GM12801 (cell line): ENCODE results near the gene TEX14.

Experiments
- CTCF ChIP-seq: IDR thresholded peaks from one replicate; pipeline ENCODE4 v1.5.1; 2011; ENCODE audit warnings: control low read depth; ENCODE audit not compliant: insufficient read length; ENCODE audit errors: extremely low read depth

The TEX14 gene

DNA sequence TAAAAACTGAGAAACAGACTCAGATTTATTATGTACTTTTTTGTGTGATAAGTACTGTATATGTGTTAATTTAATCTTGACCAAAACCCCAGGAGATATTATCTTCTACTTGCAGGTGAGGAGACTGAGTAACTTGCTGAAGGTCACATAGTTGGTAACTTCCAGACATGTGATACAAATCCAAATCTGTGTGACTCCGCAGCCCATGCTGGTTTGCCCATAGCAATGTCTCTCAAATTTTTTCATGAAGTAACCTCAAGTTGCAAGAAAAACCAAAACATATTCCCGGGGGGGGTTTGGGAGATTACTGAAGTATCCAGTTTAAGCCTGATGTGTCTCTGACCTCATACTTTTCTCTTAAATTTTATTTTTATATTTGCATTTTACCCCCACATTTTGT lies 3.3 kb downstream of the TEX14 start:
- no peak for TF ChIP-seq CTCF

- no peak for TF ChIP-seq CTCF
Measured at GRCh38 chr17:58686980-58687379, 4.9 kb downstream of the TEX14 start.

- no peak for TF ChIP-seq CTCF
Measured at GRCh38 chr17:58684003-58684402, 7.8 kb downstream of the TEX14 start.

- no peak for TF ChIP-seq CTCF
Measured at GRCh38 chr17:58680038-58680369, 11.8 kb downstream of the TEX14 start.

DNA sequence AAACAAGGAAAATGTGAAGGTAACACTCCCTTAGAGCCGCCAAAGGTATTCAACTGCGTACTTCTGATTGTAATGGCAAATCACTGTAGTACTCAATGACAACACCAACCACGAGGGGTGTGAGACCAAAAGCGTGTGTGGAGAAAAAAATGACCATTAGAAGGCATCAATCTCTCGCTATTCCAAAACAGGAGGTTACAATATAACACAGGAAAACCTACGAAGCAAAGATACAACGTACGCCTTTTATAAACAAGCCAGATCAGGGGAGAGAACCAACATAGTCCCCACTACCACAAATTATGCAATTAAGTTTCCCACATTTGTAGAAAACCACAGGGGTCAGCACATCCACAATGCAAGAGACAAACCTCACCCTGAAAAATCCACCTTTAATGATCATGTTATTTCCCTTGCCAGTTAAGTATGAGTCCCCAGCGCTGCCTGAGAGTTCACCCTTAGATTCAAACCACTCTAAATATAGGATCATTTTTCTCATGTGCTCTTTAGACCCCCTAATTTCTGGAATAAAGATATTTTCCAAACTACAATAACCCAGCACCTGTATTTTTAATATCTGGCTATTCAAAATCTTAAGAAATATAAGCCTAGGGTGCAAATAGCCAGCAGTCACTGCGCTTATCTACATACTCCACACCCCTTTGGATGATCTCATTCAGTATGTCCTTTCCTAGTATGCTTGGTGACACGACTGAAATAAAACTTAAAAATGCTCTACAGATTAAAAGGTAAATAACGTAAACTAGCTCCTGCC lies 12.4 kb downstream of the TEX14 start:
- TF ChIP-seq CTCF = no peak

GRCh38 chr17:58677194-58677880 lies 14.5 kb downstream of the TEX14 start:
- TF ChIP-seq CTCF = no peak

DNA sequence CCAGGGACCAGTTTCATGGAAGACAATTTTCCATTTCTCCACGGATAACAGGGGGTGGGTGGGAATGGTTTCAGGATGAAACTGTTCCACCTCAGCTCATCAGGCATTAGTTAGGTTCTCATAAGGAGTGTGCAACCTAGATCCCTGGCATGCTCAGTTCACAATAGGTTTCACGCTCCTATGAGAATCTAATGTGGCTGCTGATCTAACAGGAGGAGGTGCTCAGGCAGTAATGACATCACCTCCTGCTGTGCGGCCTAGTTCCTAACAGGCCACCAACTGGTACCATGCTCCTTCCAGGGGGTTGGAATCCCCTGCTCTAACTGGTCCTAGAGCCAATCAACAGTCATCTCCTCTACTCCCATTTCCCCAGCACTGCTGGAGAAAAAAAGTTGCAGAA lies 19.9 kb downstream of the TEX14 start:
- no peak for TF ChIP-seq CTCF
